NCI-H187 (cell line): ENCODE measurements around the gene KRTAP10-1.
"Not testable (repeated sequence)": the region's sequence is repeated elsewhere in the genome, so short reads cannot be mapped to it uniquely, and the experiment has no call there.

ENCODE experiments used
- DNase-seq, 2 experiments: peaks; one replicate each; lab custom pipeline; 2025; lab: John Stamatoyannopoulos, UW

Gene KRTAP10-1

DNA sequence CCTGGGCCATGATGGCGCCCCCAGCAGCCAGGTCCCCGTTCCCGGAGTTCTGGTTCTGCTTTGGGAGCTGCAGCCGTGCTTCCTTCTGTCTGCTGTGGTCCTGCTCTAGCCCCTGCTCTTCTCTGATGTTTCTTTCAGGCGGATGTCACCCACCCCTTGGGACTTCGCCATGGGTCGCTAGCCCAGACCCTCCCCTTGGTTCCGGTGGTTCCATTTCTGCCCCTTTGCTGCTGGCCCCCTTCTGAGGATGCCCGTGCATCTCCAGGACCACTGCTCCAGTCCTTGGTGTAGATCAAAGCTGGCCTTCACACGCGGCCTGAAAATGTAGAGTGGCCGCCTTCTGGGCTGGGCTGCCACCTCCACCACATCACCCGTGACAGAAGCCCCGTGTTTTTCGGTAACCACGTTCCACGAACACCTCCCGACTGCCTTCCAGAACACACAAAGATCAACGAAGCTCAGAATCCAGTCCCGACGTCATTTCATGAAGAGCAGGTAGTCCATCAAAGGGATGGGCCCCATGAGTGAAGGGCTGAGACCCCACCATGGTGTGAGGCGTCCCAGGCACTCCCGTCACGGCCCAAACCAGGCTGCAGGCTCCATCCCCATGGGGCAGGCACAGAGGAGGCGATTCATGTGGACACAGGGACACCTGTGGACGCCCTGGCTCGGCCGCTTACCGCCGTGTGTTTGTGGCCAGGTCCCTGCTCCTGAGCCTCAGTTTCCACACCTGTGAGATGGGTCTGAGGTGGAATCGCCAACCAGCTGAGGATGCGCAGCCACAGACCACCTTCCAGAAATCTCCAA is 24.4 kb downstream of the KRTAP10-1 start:
- DNase-seq, result no peak

- no peak for DNase-seq
These were observed 25.1 kb downstream of the KRTAP10-1 start for GRCh38 chr21:44514746-44515358.

DNA sequence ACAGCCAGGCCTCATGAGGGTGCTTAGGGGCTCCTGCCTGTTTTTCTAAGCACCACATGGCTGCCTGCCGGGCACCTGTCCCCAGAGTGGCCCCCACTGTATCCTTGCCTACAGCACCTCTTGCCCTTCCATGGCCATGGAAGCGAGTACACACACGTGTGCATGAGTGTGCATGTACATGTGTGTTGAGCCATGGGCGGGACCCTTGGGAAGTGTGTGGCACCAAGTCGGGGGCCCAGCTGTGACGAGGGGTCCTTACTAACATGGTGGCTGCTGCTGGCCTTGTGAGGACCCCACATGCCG is 25.8 kb downstream of the KRTAP10-1 start:
- no peak for DNase-seq

DNA sequence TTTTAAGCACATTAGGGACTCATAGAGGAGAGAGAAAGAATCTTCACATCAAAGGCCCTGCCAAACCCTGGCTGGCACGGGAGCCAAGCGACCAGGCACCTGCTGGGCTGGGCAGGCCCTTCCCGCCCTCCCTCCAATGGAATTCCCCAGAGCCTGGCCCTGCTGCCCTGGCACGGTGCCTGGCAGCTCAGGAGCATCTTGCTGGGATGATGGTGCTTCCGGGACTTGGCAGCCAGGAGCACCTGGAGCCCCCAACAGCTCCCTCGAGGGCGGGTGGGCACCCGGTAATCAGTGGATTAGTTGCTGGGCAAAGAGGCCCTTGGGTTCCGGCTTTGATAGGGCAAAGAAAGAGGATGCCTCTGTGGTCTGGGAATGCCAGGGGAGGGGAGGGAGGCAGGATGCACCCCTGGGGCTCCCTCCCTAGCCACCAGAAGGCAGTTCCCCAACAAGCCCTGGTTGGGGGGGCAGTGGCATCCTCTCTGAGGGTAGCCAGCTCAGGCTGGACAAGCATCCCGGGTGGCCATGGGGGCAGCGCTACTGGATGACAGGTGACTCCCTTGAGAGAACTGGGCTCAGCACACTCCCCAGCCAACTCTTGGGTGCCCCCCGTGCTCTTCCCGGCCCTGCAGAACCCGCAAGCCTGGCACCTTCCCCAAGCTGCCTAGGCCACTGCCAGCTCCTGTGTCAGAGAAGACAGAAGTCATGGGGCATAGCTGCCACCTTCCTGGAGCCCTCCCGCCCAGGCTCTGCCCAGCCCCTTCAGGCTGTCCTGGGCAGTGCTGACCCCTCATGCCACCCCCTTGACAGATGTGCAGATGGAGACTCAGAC is 26.4 kb downstream of the KRTAP10-1 start:
- no peak for DNase-seq

DNA sequence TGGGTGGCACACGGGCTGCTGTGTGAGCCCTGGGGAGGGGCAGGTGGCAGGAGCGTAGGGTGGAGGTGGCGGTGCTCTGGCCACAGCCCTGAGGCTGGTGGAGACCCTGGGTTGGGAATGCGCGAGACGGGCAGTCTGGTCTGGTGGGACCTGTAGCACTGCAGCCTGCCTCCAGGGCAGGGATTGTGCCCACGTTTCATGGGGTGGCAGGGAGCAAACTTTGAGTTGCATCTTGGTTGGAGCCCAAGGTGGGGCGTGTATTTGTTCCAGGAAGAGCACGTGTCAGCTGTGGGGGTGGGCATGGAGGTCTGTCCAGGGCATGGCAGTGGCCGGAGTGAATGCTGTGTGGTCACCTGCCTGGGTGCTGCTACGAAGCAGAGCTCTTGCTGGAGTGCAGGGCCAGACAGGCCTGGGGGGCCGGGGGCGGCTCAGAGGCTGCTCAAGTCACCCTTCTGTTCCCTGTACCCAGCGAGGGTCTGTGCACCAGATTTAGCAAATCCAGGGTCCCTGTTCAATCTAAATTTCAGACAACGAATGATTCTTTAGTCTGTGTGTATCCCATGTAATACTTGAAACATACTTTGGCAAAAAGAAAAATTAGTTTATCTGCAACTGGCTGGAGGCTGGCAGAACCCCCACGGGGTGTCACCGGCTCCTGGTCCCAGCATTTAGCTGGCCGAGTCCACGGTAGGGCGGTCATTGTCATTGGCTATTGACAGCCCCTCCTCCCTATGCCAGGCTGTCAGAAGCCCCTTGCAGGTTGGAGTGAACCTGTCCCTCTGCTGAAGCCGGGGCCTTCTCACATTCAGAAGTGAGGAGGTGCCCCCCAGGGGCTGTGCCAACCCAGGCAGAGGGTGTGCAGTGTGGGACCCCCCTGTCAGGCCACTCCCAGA is 27.3 kb downstream of the KRTAP10-1 start:
- DNase-seq, result no peak

- no peak for DNase-seq
These were observed 28.1 kb downstream of the KRTAP10-1 start for GRCh38 chr21:44511938-44512275.

DNA sequence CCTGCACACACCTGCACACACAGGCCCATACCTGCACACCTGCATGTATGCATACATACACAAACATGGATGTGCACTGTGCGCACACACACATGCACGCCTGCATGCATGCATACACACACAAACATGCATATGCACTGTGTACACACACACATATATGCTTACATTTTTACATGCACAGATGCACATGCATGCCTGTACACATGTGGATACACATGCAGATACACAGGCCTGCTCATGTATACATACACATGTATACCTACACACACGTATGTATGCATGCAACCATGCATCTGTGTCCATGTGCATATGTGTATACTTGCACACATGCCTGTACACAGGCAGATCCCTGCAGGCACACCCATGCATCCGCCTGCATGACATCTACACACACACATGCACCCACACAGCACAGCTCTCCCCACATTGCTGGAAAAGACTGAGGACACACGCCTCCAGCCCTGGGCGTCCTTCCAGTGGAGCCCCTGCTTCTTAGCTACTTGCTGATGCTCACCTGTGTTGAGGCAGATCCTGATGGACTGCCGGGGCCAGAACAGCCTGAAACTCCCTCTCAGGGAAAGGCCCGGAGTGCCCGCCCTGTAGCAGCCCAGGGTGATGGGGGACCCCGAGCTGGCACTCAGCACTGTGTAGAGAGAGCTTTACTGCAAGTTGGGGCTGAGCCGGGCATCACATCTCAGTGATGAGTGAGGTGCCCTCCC is 28.6 kb downstream of the KRTAP10-1 start:
- no peak for DNase-seq

GRCh38 chr21:44510508-44511218 is 29.3 kb downstream of the KRTAP10-1 start:
- DNase-seq, result peak; percentile 42 to 87

GRCh38 chr21:44510109-44510507 is 29.9 kb downstream of the KRTAP10-1 start:
- no peak for DNase-seq

GRCh38 chr21:44509539-44509938 is 30.5 kb downstream of the KRTAP10-1 start:
- DNase-seq, result no peak

GRCh38 chr21:44508711-44509445 is 31.1 kb downstream of the KRTAP10-1 start:
- no peak for DNase-seq

DNA sequence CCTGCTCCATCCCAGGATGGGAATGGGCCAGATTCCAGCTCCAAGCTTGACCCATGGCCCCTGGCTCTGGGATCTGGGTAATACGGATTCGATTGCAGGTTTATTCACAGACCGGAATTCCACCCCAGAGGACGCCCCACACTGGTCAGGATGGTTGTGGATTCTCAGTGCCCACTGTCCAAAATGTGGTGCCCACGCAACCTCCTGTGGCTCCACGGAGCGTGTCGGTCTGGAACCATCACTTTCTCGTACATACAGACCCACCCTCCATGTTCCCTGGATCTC is 31.6 kb downstream of the KRTAP10-1 start:
- DNase-seq, result no peak

- DNase-seq, result no peak
These were observed 32.1 kb downstream of the KRTAP10-1 start for GRCh38 chr21:44507673-44508425.

- DNase-seq, result no peak
These were observed 33.4 kb downstream of the KRTAP10-1 start for GRCh38 chr21:44506279-44507255.

- DNase-seq, result no peak
These were observed 34.2 kb downstream of the KRTAP10-1 start for GRCh38 chr21:44505673-44506278.

GRCh38 chr21:44503901-44504399 is 36.0 kb downstream of the KRTAP10-1 start:
- no peak for DNase-seq

DNA sequence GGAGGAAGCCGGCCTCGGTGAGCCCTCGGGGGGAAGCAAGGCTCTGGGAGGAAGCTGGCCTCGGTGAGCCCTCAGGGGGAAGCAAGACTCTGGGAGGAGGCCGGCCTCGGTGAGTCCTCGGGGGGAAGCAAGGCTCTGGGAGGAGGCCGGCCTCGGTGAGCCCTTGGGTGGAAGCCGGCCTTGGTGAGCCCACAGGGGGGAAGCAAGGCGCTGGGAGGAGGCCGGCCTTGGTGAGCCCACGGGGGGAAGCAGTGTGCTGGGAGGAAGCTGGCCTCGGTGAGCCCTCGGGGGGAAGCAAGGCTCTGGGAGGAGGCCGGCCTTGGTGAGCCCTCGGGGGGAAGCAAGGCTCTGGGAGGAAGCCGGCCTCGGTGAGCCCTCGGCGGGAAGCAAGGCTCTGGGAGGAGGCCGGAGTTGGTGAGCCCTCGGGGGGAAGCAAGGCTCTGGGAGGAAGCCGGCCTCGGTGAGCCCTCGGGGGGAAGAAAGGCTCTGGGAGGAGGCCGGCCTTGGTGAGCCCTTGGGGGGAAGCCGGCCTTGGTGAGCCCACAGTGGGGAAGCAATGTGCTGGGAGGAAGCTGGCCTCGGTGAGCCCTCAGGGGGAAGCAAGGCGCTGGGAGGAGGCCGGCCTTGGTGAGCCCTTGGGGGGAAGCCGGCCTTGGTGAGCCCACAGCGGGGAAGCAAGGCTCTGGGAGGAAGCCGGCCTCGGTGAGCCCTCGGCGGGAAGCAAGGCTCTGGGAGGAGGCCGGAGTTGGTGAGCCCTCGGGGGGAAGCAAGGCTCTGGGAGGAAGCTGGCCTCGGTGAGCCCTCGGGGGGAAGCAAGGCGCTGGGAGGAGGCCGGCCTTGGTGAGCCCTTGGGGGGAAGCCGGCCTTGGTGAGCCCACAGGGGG is 36.7 kb downstream of the KRTAP10-1 start:
- DNase-seq, result not testable (repeated sequence)
